NOMO-1 (cell line): ENCODE data around the gene MOCS2.

Source experiments
- DNase-seq, 2 experiments: peaks; one replicate each; lab custom pipeline; 2025; ENCODE audit not compliant: unreplicated experiment in 2 of 2; lab: John Stamatoyannopoulos, UW

Gene MOCS2

GRCh38 chr5:53095931-53096525, 13.5 kb downstream of the MOCS2 start:
- peak; percentile 16 to 45 for DNase-seq

- no peak for DNase-seq
These were observed 14.3 kb downstream of the MOCS2 start for GRCh38 chr5:53095217-53095616.

- DNase-seq: no peak
These were observed 17.3 kb downstream of the MOCS2 start for GRCh38 chr5:53092242-53092641.

GRCh38 chr5:53091289-53091688, 18.3 kb downstream of the MOCS2 start:
- no peak for DNase-seq

- no peak for DNase-seq
These were observed 19.3 kb downstream of the MOCS2 start for GRCh38 chr5:53090229-53090628.

- no peak for DNase-seq
These were observed 20.0 kb downstream of the MOCS2 start for GRCh38 chr5:53089481-53089991.

GRCh38 chr5:53087621-53088121, 21.9 kb downstream of the MOCS2 start:
- DNase-seq: no peak

- DNase-seq: no peak
These were observed 22.4 kb downstream of the MOCS2 start for GRCh38 chr5:53087171-53087570.

- no peak for DNase-seq
These were observed 24.9 kb downstream of the MOCS2 start for GRCh38 chr5:53084546-53085255.

- DNase-seq: no peak
These were observed 25.6 kb downstream of the MOCS2 start for GRCh38 chr5:53083927-53084326.

- DNase-seq: no peak
These were observed 29.3 kb downstream of the MOCS2 start for GRCh38 chr5:53080271-53080670.

GRCh38 chr5:53076014-53076583, 33.5 kb downstream of the MOCS2 start:
- DNase-seq: no peak

- no peak for DNase-seq
These were observed 36.2 kb downstream of the MOCS2 start for GRCh38 chr5:53073348-53073747.

GRCh38 chr5:53071738-53072137, 37.8 kb downstream of the MOCS2 start:
- DNase-seq: no peak

GRCh38 chr5:53071298-53071697, 38.3 kb downstream of the MOCS2 start:
- no peak for DNase-seq

GRCh38 chr5:53069626-53070025, 39.9 kb downstream of the MOCS2 start:
- no peak for DNase-seq

- DNase-seq: no peak
These were observed 41.2 kb downstream of the MOCS2 start for GRCh38 chr5:53068291-53068836.

- no peak for DNase-seq
These were observed 41.9 kb downstream of the MOCS2 start for GRCh38 chr5:53067641-53068040.

- DNase-seq: no peak
These were observed 43.5 kb downstream of the MOCS2 start for GRCh38 chr5:53066088-53066487.

GRCh38 chr5:53063791-53064190, 45.8 kb downstream of the MOCS2 start:
- DNase-seq: no peak

- no peak for DNase-seq
These were observed 46.4 kb downstream of the MOCS2 start for GRCh38 chr5:53063176-53063575.

- peak in 1 of 2 experiments; percentile 35 for DNase-seq
These were observed 50.3 kb downstream of the MOCS2 start for GRCh38 chr5:53059281-53059680.
